Measurements from ENCODE around the gene DCP1B. TPM values are rescaled to one million over a fixed set of nuclear protein-coding genes. Genes with fewer than 3 reads are reported as not detected.

The DCP1B gene
- total RNA-seq, 1 donor from 2014 or later, result 6.1 TPM

DNA sequence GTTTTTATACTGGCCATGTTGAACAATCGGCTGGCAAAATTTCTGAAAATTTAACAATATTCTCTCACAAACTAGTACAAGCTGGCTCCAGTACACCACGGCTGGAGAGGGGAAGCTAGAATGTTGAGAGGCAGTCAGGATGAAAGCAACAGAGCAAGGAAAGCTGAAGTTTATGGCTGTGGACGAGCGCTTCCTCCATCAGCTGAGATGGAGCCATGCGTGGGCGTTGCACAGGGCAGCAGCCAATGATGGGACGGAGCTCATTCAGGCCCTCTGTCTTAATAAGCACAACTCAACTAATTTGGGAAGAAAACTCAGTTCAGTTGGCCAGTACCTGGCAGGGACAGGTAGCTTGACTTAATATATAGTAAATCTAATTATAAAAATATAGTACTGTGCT, 14.1 kb upstream of the DCP1B start:
- no peak for DNase-seq (ENCODE audit: low spot score in 2 of 2)
- no peak for FAIRE-seq

DNA sequence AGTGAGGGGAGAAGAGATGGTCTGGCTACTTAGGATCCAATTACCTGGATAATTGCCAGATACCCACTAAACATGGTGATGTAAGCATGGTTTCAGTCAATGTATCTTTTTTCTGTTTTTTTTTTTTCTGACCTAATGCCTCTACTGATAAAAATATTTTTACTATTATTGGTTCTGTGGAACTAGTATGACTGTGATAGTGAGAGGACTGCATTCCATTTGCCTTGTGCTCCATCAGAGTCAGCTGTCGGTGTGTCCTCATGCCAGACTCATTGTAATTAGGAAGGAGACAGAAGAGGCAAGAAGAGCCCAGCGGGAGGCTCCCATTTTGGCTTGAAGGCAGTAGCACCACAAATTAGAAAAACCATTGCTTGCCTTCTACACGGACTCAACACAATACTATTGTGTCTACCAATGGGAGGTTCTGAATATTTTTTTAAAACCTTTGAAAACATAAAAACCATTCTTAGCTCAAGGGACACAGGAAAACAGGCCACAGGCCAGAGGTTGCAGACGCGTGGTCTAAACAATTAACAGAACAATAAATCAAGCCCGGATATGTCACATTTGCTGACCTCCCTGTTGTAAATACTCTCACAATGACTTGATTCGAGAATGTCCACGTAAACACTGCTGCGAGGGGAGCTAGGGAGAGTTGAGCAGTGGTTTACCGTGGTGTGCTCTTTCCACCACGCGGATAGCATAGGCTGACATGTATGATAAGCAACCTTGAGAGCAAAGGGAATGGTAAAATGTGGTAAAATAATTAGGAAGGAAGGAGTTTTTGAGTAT, 13.5 kb upstream of the DCP1B start:
- no peak for FAIRE-seq

DNA sequence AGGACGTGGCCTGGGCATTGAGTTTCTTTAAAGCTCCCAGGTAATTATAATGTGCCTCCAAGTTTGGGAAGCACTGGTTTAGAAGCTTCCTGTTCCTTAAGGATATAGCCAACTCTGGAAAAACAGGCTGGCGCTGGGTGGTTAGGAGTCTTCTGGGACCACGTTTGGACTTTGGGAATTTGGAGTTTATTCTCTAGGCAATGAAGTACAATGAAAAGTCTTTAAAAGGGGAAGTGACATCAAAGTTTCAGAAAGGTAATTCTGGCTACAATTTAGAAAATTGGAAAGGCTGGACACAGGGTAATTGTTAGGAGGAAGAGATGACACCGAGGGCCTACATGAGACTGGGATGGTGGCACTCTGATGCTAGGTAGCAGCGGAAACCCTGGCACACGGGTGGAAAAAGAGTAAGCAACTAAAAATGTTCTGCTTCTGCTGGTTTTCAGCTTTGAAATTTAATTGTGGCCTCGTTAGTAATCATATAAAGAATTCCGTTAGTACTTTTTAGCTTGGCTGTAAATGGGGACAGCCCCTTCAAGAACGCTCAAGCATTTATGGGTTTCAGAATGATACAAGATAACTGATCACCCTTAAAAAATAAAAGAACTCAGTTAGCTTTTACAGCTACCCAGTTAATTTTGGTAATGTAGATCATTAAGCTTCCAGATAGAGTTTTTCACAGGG, 12.7 kb upstream of the DCP1B start:
- FAIRE-seq (no peak), DNase-seq (ENCODE audit: low spot score in 2 of 2) (no peak)

More for the DNA sequence above, 13.5 kb upstream of the DCP1B start:
- no peak for DNase-seq (ENCODE audit: low spot score in 2 of 2)

DNA sequence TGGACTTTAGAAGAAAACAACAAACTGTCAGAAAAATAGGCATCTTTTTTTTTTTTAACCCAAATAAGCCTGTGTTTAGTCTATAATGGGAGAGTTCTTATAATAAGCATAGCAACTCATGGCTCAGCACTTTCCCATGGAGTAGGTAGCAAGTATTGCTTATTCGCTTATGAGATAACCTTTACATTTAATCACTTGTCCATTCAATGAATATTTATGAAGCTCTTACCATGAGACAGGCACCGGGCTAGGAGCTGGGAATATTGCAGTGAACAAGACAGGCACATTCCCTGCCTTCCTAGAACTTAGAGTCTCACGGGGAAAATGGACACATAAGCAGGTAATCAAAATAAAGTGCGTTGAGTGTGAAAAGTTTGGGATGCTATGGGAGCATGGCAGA, 10.0 kb upstream of the DCP1B start:
- FAIRE-seq (no peak), DNase-seq (ENCODE audit: low spot score in 2 of 2) (no peak)

DNA sequence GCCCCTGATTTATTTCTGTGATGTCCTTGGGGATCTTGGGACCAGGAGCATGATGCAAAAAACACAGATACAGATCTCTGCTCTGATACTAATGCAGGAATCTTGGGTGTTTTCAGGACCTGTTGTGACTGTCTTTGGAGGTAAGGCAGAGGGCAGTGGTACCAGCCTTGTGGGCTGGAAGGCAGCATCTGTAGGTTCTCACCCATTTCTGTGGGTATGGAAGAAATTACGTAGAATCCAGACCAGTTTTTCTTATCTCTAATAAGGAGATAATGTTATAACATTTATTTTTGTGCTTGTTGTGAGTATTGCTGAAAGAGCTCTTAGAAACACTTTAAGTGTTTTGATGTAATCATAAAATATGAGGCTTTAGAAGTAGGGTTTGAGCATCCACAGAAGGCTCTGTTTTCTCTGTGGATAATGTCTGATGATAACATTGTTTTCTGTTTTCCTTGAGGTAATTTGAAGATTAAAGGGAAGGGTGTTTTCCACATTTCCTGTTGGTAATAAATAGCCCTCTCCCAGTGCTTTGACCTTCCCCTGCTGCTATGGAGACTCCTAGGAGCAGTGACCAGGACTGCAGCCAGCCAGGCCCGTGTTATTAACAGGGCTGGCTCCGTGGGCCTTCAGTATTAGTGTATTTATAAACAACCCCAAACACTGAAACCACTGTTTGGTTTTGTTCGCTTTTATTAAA, 9.4 kb upstream of the DCP1B start:
- DNase-seq (ENCODE audit: low spot score in 2 of 2) (no peak), FAIRE-seq (no peak)

DNA sequence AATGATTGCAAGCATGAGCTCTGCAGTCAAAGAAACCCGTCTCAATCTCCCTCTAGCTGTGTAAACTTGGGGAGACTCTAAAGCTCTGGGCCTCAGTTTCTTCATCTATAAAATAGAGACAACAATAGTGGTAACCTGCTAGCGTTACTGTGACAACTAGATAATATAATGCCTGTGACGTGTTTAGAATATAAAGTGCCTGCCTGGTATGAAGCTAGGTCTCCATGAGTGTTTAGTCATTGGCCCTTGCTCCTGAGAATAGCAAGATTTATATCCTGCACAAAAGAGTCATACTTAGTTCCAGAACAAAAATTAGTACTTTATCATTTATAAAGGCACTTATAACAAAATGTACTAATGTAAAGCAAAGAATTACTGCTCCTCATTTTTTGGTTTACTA, 8.8 kb upstream of the DCP1B start:
- no peak for FAIRE-seq
- no peak for DNase-seq (ENCODE audit: low spot score in 2 of 2)

DNA sequence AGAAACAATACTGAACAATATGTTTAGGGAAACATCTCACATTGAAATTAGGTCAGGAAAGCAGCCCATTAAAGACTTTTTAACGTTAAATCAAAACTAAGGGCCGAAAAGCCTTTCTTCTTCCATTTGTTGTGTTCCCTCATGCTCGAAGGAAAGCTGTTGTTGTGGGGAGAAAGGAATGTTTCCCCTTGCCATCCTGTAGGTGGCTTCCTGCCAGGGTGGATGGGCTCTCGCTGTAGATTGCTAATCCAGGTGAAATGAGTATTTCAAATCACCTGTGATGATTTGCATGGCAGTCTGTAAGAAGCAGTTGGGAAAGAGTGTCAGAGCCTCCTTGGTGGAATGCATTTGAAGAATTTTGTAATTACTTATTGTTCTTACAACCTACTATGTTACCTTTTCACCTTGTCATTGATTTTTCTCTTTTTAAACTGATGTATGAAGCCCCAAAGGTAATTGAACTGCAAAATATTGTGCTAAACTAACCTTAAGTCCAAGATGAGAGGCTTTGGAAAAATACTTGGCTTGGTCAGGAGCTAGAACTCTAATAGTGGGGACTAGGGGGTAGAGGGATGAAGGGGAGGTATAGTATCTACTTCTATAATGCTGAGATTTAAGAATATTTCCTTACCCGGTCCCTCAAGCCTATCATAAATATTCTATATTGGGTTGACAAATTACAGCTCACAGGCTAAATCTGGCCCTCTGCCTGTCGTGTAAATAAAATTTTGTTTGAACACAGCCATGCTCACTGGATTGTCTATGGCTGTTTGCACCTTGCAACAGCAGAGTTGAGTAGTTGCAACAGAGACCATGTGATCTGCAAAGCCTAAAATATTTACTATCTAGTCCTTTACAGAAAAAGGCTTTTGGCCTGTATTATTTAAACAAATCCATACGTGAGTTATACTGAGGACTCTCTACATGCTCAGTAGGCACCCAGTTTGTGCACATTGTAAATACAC, 7.7 kb upstream of the DCP1B start:
- DNase-seq (ENCODE audit: low spot score in 2 of 2) (no peak), FAIRE-seq (no peak)

DNA sequence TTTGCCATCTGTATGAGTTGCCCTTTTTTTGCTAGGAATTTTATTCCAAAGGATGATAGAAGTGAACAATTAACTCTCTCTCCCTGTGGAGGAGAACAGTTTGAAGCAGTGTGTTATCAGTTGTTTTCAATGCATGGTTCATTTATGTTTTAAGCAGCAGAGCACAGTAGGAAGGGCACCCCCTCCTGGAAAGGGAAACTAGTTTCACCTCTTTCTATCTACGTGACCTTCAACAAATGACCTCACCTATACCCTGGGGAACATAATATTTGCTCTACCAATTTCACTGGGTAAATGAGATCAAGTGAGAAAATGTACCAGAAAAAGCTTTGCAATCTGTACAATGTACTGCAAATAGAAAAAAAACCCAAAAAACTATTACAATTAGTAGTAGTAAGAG, 5.4 kb upstream of the DCP1B start:
- no peak for FAIRE-seq
- no peak for DNase-seq (ENCODE audit: low spot score in 2 of 2)

DNA sequence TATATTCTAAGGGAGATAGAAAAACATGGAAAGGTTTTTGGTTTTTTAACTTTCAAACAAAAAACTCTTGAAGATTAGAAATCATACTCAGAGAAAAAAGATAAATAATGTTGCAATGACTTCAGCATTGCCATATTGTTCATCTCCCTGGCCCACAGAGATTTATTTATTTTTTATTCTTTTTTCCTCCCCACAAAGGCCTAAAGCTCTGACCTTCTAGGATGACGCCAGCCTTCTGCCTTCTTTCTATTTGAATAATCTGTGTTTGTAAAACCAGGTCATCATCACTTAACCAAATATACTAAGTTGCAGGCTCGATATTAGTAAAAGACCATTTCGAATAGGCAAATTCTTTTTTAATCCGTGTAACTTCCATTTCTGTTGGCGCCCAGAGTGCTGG, 4.4 kb upstream of the DCP1B start:
- DNase-seq (ENCODE audit: low spot score in 2 of 2) (no peak), FAIRE-seq (no peak)

DNA sequence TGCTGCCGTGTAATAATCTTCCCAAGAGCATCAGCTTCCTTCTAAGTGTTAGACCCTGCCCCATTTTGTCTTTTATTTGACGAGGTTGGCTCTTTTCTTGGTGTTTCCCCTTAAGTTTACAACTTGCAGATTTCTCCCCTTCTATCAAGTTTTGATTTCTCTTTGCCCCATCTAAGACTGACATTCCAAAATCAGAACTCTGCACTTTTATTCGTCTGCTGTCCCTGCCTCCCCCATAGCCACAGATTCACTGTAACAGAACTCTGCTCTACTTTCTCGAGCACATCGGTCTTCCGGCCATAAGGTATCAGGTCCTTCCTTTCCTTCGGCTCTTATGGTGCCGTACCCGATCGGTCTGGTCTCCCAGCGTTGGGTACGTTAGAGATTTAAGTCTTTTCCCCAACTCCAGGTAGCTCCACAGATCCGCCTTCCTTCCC, 563 bp downstream of the DCP1B start:
- no peak for FAIRE-seq
- DNase-seq (ENCODE audit: low spot score in 2 of 2), result no peak

DNA sequence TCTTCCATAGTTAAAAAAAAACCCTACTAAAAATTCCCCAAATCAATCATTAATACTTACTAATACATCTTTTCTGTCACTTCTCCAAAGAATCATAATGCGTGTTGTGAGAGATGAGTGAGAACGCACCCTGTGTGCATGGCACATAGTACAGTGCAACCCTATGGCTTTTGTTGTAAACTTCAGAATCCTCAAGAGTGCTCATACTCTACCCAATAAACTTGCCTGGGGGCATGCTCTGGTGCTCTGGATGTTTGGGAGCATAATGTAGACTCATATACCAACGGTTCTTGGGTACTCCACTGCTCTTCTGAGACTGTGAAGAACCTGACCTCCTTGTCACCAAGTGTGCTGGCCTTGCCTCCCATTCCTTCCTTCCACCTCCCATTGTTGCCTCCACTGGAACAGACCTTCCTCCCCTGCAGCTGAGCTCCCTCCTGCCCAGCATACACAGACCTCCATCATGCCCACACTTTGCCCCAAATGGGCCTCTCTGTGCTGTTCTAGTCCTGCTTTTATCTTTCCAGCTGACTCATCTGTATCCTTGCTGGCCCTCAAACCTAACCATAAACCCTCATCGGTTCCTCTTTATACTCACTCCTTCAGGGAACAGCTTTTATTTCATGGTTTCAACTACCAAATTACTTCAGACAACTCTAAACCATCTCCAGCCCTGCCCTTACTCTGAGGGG, 8.9 kb downstream of the DCP1B start:
- DNase-seq (ENCODE audit: low spot score in 2 of 2), result no peak
- FAIRE-seq, result no peak

DNA sequence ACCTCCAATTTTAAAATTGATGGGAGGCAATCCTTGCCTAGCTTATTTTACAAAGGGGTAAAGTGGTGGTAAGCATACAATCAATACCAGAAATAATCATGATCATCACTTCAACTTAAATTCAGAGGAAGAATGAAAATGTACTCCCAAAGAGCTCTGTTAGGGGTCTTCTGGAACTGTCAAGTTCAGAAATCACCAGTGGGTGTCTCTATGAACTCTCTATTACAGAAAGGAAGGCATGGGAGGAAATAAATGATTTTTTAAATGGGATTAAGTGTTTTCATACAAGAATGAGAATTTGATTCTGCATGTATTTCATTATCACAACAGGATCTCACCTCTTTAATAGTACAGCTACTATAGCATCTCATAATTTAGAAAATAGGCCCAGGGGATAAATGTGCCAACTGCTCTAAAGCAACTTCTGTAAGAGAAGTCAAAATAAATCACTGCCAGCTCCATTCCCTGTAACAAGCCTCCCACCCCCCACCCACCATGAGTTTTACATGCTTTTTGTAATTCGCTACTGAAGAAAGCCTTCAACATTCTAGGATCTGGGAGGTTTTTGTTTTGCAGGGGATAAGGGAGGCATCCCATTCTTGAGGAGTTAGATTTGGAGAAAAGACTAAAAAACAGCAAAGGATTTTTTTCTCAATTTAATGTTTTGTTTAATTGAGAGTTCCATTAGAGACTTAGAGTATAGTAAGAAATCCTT, 9.7 kb downstream of the DCP1B start:
- DNase-seq (ENCODE audit: low spot score in 2 of 2) (no peak), FAIRE-seq (no peak)

DNA sequence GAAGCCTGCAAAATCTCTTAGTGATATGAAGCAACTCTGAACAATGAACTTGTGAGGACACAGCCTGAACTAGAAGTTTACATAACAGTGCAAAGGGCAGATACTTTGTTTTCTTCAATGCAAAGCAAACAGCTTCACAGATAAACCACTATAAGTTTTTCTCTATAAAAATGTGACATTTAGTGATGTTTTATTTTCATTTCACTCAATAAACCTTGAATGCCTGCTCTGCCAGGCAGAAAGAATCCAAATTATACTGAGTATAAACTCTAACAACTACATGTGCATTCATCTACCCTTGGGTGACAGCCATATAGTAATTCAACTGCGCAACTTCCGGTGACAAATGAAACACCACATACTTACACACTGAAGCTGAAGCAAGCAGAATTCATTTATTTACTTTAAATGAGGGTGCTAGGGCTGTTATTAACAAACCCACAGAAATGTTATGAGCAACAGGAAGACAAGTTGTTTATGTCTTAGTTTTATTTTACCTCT, 10.3 kb downstream of the DCP1B start:
- FAIRE-seq, result no peak
- no peak for DNase-seq (ENCODE audit: low spot score in 2 of 2)

DNA sequence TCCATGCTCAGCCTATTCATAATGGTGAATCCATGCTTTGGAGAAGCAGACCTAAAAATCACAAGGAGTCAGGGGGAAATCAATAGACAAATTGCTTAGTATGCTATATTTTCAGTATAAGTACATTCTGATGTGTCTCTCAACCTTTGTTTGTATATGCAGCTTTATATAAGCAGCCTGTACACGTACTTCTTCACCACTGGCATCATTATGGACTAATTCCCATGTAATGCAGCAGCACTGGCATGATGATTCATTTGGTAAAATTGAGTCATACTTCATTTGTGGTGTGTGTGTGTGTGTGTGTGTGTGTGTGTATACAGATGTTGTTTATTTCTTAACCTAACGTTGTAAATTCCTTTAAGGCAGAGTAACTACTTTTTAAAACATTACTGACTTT, 10.9 kb downstream of the DCP1B start:
- FAIRE-seq, result no peak
- DNase-seq (ENCODE audit: low spot score in 2 of 2), result no peak

DNA sequence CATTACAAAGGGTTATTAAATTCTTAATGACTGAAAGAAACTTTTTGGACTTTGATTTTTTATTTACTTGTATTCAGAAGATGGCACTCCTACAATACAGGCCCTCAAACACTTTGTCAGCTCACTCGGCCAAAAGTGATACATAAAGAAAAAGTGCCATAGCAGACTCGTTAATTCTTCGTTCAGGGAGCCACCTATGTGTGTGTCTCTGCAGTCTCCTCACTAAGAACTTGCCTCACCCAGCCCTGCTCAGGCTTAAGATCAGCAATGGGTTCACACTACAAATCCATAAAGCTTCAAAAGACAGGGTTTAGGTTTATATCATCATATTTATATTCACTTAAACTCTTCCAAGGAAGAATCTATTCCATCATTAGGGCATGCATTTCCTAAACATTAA, 11.5 kb downstream of the DCP1B start:
- FAIRE-seq (no peak), DNase-seq (ENCODE audit: low spot score in 2 of 2) (no peak)

DNA sequence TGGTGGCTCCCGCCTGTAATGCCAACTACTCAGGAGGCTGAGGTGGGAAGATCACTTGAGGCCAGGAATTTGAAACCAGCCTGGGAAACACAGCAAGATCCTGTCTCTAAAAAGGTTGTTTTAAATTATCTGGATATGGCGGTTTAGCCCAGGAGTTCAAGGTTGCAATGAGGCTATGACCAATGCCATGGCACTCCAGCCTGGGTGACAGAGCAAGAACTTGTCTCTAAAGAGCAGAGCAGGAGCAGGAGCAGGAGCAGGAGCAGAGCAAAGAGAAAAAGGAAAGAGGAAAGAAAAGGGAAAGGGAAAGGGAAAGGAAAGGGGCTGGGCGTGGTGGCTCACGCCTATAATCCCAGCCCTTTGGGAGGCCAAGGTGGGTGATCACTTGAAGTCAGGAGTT, 15.1 kb downstream of the DCP1B start:
- FAIRE-seq (no peak), DNase-seq (ENCODE audit: low spot score in 2 of 2) (no peak)

DNA sequence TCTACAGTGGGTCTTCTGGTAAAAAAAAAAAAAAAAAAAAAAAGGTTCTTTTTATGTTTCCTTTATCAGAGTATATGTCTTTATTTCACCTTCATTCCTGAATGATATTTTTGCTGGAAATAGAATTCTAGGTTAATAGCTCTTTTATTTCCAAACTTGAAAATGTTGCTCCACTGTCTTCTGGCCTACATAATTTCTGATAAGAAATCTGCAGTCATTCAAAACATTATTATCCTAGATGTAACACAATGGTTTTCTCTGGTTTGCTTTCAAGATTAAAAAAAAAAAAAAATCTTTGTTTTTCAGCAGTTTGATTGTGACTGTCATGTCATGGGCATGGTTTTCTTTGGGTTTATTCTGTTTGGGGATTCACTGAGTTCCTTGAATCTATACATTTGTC, 19.5 kb downstream of the DCP1B start:
- FAIRE-seq (no peak), DNase-seq (ENCODE audit: low spot score in 2 of 2) (no peak)

DNA sequence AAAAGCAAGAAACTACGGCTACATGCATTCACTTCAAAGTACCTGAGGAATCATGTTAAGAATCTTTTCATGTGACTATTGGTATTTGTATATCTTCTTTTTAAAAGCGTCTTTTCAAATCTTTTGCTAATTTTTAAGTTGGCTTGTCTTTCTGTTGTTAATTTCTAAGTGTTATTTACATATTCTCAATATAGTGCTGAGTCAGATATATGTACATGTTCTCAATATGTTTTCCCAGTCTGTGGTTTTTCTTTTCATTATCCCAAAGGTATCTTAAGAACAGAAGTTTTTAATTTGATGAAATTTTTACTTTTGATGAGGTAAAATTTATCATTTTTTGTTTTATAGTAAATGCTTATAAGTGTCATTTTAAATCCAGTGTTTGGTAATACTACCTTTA, 24.0 kb downstream of the DCP1B start:
- no peak for DNase-seq (ENCODE audit: low spot score in 2 of 2)
- peak; percentile 69 for FAIRE-seq

Data from frontal cortex (tissue), 4 donors.